Measurements from ENCODE around the gene AKAP17A. TPM values are rescaled to one million over a fixed set of nuclear protein-coding genes. Genes with fewer than 3 reads are reported as not detected.
"Not testable (repeated sequence)": the region's sequence is repeated elsewhere in the genome, so short reads cannot be mapped to it uniquely, and the experiment has no call there.

Gene AKAP17A
- total RNA-seq, 1 experiment from 2014 or later, result 35.4 TPM

- Histone ChIP-seq H3K4me2 (ENCODE audit: low read length) (no peak overlapping the region), H3K4me3 (replicated peaks in 1 of 2; ENCODE audit: low read depth in 1 of 2, low read length in 2 of 2) (no peak overlapping the region), H3K4me1 (ENCODE audit: control insufficient read depth in 1 of 2, insufficient read depth in 2 of 2, low read length in 2 of 2) (no peaks in the 10 kb centered on the region), H3K9ac (ENCODE audit: low read length) (no peak overlapping the region), H2AFZ (ENCODE audit: low read depth, low read length, poor library complexity, severe bottlenecking) (no peak overlapping the region), H4K20me1 (ENCODE audit: insufficient read depth) (no peaks in the 10 kb centered on the region), H3K36me3 (ENCODE audit: control insufficient read depth in 1 of 2, insufficient read depth in 2 of 2, low read length in 2 of 2) (no peaks in the 10 kb centered on the region), H3K27ac (ENCODE audit: low read depth, low read length) (no peak overlapping the region), H3K79me2 (ENCODE audit: insufficient read depth, low read length) (no peaks in the 10 kb centered on the region), H3K9me2 (ENCODE audit: insufficient read depth) (no peaks in the 10 kb centered on the region), H3K27me3 (ENCODE audit: insufficient read depth, low read length) (no peaks in the 10 kb centered on the region), H3K9me3 (ENCODE audit: control insufficient read depth in 1 of 2, insufficient read depth in 1 of 2, low read depth in 1 of 2, low read length in 2 of 2) (no peaks in the 10 kb centered on the region)
- RAD21 ChIA-PET (ENCODE audit: low non-redundant PET in 1 of 2, low total read pairs in 2 of 2, uncharacterized antibody in 2 of 2, unreplicated experiment in 2 of 2), result no interaction called here
- CTCF ChIA-PET, result no interaction called here
- no TSS peak for BruUV-seq (replicated peaks)
- no peak for ATAC-seq
- no peak for DNase-seq (ENCODE audit: low read depth, low spot score)
- POLR2A ChIA-PET, result no interaction called here
- intact Hi-C loops (cut with micrococcal nuclease), result no loop called here
- TF ChIP-seq SP1 (IDR thresholded peaks at IDR 0.05; ENCODE audit: low read depth) (no peak), SIN3A (IDR thresholded peaks at IDR 0.05; ENCODE audit: low read depth) (no peak), CBX3 (IDR thresholded peaks at IDR 0.05; ENCODE audit: low read depth) (no peak), CEBPB (IDR thresholded peaks at IDR 0.05; ENCODE audit: low read depth) (no peak), ELF1 (IDR thresholded peaks at IDR 0.05; ENCODE audit: borderline replicate concordance, low read depth) (no peak), JUND (IDR thresholded peaks at IDR 0.05) (no peak), ZFX (IDR thresholded peaks at IDR 0.05) (no peak), POLR2A (IDR thresholded peaks at IDR 0.05; ENCODE audit: borderline replicate concordance, extremely low read depth, insufficient read depth, insufficient read length) (no peak), REST (IDR thresholded peaks at IDR 0.05; ENCODE audit: low read depth) (no peak), EZH2 (IDR thresholded peaks at IDR 0.05) (no peak), EZH2phosphoT487 (IDR thresholded peaks at IDR 0.05; ENCODE audit: borderline replicate concordance) (no peak), YY1 (IDR thresholded peaks at IDR 0.05; ENCODE audit: extremely low read depth, insufficient replicate concordance, low read depth, low read length) (no peak)
- TF ChIP-seq, protein P1, sequence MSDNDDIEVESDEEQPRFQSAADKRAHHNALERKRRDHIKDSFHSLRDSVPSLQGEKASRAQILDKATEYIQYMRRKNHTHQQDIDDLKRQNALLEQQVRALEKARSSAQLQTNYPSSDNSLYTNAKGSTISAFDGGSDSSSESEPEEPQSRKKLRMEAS (IDR thresholded peaks at IDR 0.05), result no peak
Measured at GRCh38 chrX:1555370-1555769, 36.0 kb upstream of the AKAP17A start.

DNA sequence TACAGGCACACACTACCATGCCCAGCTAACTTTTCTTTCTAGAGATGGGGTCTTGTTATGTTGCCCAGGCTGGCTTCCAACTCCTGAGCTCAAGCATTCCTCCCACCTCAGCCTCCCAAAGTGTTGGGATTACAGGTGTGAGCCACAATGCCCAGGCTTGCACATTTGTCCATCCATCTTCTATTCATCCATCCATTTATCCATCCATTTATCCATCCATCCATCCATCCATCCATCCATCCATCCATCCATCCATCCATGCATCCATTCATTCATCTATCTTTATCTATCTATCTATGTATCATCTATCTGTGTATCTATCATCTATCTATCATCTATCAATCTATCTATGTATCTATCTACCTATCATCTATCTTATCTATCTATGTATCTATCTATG is 34.0 kb upstream of the AKAP17A start:
- not testable (repeated sequence) for BruUV-seq (replicated peaks); H3K4me3 ChIP-seq (replicated peaks in 1 of 2; ENCODE audit: low read depth in 1 of 2, low read length in 2 of 2)

More for the DNA sequence above, 34.0 kb upstream of the AKAP17A start:
- H3K9me3 ChIP-seq (ENCODE audit: control insufficient read depth in 1 of 2, insufficient read depth in 1 of 2, low read depth in 1 of 2, low read length in 2 of 2); H3K36me3 ChIP-seq (ENCODE audit: control insufficient read depth in 1 of 2, insufficient read depth in 2 of 2, low read length in 2 of 2); intact Hi-C loops (cut with micrococcal nuclease); H3K9ac ChIP-seq (ENCODE audit: low read length); H3K9me2 ChIP-seq (ENCODE audit: insufficient read depth); H2AFZ ChIP-seq (ENCODE audit: low read depth, low read length, poor library complexity, severe bottlenecking); H3K4me2 ChIP-seq (ENCODE audit: low read length); CTCF ChIA-PET; H3K27me3 ChIP-seq (ENCODE audit: insufficient read depth, low read length); DNase-seq (ENCODE audit: low read depth, low spot score); H3K4me1 ChIP-seq (ENCODE audit: control insufficient read depth in 1 of 2, insufficient read depth in 2 of 2, low read length in 2 of 2); ATAC-seq; H4K20me1 ChIP-seq (ENCODE audit: insufficient read depth); H3K27ac ChIP-seq (ENCODE audit: low read depth, low read length); RAD21 ChIA-PET (ENCODE audit: low non-redundant PET in 1 of 2, low total read pairs in 2 of 2, uncharacterized antibody in 2 of 2, unreplicated experiment in 2 of 2); POLR2A ChIA-PET; H3K79me2 ChIP-seq (ENCODE audit: insufficient read depth, low read length): not testable (repeated sequence)
